ENCODE results near the gene SALL2.

The SALL2 gene

GRCh38 chr14:21525962-21526671 lies at the start of gene SALL2 (continued):
- peak; percentile 35; the same call in 1 of the 2 replicates for TF ChIP-seq ZNF843 (tag by site-specific recombination; IDR thresholded peaks at IDR 0.05)
- TF ChIP-seq ZNF629 (tag by site-specific recombination; IDR thresholded peaks at IDR 0.05): peak; percentile 49; the same call in 1 of the 2 replicates
- TF ChIP-seq, protein P1, sequence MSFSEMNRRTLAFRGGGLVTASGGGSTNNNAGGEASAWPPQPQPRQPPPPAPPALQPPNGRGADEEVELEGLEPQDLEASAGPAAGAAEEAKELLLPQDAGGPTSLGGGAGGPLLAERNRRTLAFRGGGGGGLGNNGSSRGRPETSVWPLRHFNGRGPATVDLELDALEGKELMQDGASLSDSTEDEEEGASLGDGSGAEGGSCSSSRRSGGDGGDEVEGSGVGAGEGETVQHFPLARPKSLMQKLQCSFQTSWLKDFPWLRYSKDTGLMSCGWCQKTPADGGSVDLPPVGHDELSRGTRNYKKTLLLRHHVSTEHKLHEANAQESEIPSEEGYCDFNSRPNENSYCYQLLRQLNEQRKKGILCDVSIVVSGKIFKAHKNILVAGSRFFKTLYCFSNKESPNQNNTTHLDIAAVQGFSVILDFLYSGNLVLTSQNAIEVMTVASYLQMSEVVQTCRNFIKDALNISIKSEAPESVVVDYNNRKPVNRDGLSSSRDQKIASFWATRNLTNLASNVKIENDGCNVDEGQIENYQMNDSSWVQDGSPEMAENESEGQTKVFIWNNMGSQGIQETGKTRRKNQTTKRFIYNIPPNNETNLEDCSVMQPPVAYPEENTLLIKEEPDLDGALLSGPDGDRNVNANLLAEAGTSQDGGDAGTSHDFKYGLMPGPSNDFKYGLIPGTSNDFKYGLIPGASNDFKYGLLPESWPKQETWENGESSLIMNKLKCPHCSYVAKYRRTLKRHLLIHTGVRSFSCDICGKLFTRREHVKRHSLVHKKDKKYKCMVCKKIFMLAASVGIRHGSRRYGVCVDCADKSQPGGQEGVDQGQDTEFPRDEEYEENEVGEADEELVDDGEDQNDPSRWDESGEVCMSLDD (tag by site-specific recombination; IDR thresholded peaks at IDR 0.05): peak; percentile 91
- TF ChIP-seq, protein P2, sequence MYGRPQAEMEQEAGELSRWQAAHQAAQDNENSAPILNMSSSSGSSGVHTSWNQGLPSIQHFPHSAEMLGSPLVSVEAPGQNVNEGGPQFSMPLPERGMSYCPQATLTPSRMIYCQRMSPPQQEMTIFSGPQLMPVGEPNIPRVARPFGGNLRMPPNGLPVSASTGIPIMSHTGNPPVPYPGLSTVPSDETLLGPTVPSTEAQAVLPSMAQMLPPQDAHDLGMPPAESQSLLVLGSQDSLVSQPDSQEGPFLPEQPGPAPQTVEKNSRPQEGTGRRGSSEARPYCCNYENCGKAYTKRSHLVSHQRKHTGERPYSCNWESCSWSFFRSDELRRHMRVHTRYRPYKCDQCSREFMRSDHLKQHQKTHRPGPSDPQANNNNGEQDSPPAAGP (tag by site-specific recombination; IDR thresholded peaks at IDR 0.05): no peak; the same call in 1 of the 2 replicates
- TF ChIP-seq KLF8 (tag by site-specific recombination; IDR thresholded peaks at IDR 0.05): peak; percentile 86
- TF ChIP-seq ZNF175 (tag by site-specific recombination; IDR thresholded peaks at IDR 0.05): no peak
- TF ChIP-seq, protein P3, sequence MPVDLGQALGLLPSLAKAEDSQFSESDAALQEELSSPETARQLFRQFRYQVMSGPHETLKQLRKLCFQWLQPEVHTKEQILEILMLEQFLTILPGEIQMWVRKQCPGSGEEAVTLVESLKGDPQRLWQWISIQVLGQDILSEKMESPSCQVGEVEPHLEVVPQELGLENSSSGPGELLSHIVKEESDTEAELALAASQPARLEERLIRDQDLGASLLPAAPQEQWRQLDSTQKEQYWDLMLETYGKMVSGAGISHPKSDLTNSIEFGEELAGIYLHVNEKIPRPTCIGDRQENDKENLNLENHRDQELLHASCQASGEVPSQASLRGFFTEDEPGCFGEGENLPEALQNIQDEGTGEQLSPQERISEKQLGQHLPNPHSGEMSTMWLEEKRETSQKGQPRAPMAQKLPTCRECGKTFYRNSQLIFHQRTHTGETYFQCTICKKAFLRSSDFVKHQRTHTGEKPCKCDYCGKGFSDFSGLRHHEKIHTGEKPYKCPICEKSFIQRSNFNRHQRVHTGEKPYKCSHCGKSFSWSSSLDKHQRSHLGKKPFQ (tag by site-specific recombination; IDR thresholded peaks at IDR 0.05): peak; percentile 17; the same call in 1 of the 2 replicates
- peak; percentile 89 for TF ChIP-seq GLIS2 (tag by site-specific recombination; IDR thresholded peaks at IDR 0.05)
- peak; percentile 47; the same call in 1 of the 2 replicates for TF ChIP-seq ZFP69B (tag by site-specific recombination; IDR thresholded peaks at IDR 0.05)
- peak; percentile 76; the same call in 1 of the 2 replicates for TF ChIP-seq ZEB2 (tag by site-specific recombination; IDR thresholded peaks at IDR 0.05)
- peak; percentile 88 for TF ChIP-seq ZNF76 (tag by site-specific recombination; IDR thresholded peaks at IDR 0.05; ENCODE audit: borderline replicate concordance, low read depth)
- peak; percentile 31; the same call in 1 of the 2 replicates for TF ChIP-seq ZNF423 (tag by site-specific recombination; IDR thresholded peaks at IDR 0.05)
- TF ChIP-seq ZNF324 (tag by site-specific recombination; IDR thresholded peaks at IDR 0.05): 0 out of 2 replicates have a peak, but pooled peaks have one; percentile 34
- TF ChIP-seq ZBTB21 (tag by site-specific recombination; IDR thresholded peaks at IDR 0.05): peak; percentile 25; the same call in 1 of the 2 replicates
- peak; percentile 90 for TF ChIP-seq EGR2 (tag by site-specific recombination; IDR thresholded peaks at IDR 0.05; ENCODE audit: low read depth)
- peak; percentile 49; the same call in 1 of the 2 replicates for TF ChIP-seq ZNF24 (tag by site-specific recombination; IDR thresholded peaks at IDR 0.05)
- TF ChIP-seq SCRT1 (tag by site-specific recombination; IDR thresholded peaks at IDR 0.05; ENCODE audit: borderline replicate concordance): no peak
- TF ChIP-seq, protein P4, sequence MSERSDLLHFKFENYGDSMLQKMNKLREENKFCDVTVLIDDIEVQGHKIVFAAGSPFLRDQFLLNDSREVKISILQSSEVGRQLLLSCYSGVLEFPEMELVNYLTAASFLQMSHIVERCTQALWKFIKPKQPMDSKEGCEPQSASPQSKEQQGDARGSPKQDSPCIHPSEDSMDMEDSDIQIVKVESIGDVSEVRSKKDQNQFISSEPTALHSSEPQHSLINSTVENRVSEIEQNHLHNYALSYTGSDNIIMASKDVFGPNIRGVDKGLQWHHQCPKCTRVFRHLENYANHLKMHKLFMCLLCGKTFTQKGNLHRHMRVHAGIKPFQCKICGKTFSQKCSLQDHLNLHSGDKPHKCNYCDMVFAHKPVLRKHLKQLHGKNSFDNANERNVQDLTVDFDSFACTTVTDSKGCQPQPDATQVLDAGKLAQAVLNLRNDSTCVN (tag by site-specific recombination; optimal IDR thresholded peaks at IDR 0.05): peak; percentile 26
- TF ChIP-seq WT1 (tag by site-specific recombination; IDR thresholded peaks at IDR 0.05): peak; percentile 96
- no peak for TF ChIP-seq ZFP37 (tag by site-specific recombination; IDR thresholded peaks at IDR 0.05)
- TF ChIP-seq ZNF394 (tag by site-specific recombination; IDR thresholded peaks at IDR 0.05; ENCODE audit: borderline replicate concordance): peak; percentile 100
- peak; percentile 99 for TF ChIP-seq PRDM10 (tag by site-specific recombination; IDR thresholded peaks at IDR 0.05)
